HG02763 (cell line): ENCODE measurements around the gene SHISA9.

Experiments used
- ATAC-seq: cut with Tn5 transposase; IDR thresholded peaks from one replicate; pipeline ENCODE4 v1.9.1; 2021; ENCODE audit warnings: mild to moderate bottlenecking, moderate library complexity; ENCODE audit not compliant: unreplicated experiment

The SHISA9 gene

GRCh38 chr16:12942861-12943260 is 41.5 kb downstream of the SHISA9 start:
- ATAC-seq = no peak

- no peak for ATAC-seq
Observed at GRCh38 chr16:12944300-12944699, 42.9 kb downstream of the SHISA9 start.

GRCh38 chr16:12951392-12951791 is 50.0 kb downstream of the SHISA9 start:
- no peak for ATAC-seq

- ATAC-seq = no peak
Observed at GRCh38 chr16:12951976-12952375, 50.6 kb downstream of the SHISA9 start.

- ATAC-seq = no peak
Observed at GRCh38 chr16:12958366-12958765, 57.0 kb downstream of the SHISA9 start.

GRCh38 chr16:12959072-12959471 is 57.7 kb downstream of the SHISA9 start:
- no peak for ATAC-seq

GRCh38 chr16:12961626-12962025 is 60.2 kb downstream of the SHISA9 start:
- ATAC-seq = no peak

GRCh38 chr16:12964461-12964860 is 63.1 kb downstream of the SHISA9 start:
- ATAC-seq = no peak

- ATAC-seq = no peak
Observed at GRCh38 chr16:12965274-12965804, 63.9 kb downstream of the SHISA9 start.

GRCh38 chr16:12971241-12971640 is 69.8 kb downstream of the SHISA9 start:
- no peak for ATAC-seq

GRCh38 chr16:12972246-12972645 is 70.8 kb downstream of the SHISA9 start:
- ATAC-seq = no peak

GRCh38 chr16:12975766-12976165 is 74.4 kb downstream of the SHISA9 start:
- no peak for ATAC-seq

- no peak for ATAC-seq
Observed at GRCh38 chr16:12976496-12976895, 75.1 kb downstream of the SHISA9 start.

GRCh38 chr16:12976936-12977335 is 75.5 kb downstream of the SHISA9 start:
- ATAC-seq = no peak

- no peak for ATAC-seq
Observed at GRCh38 chr16:12985516-12985915, 84.1 kb downstream of the SHISA9 start.

- ATAC-seq = no peak
Observed at GRCh38 chr16:12988071-12988470, 86.7 kb downstream of the SHISA9 start.

- no peak for ATAC-seq
Observed at GRCh38 chr16:12992066-12992465, 90.7 kb downstream of the SHISA9 start.

- no peak for ATAC-seq
Observed at GRCh38 chr16:12994402-12994801, 93.0 kb downstream of the SHISA9 start.

GRCh38 chr16:12995721-12996372 is 94.4 kb downstream of the SHISA9 start:
- no peak for ATAC-seq

- ATAC-seq = no peak
Observed at GRCh38 chr16:12998361-12999085, 97.1 kb downstream of the SHISA9 start.

GRCh38 chr16:12999368-12999767 is 98.0 kb downstream of the SHISA9 start:
- no peak for ATAC-seq

- ATAC-seq = no peak
Observed at GRCh38 chr16:13005721-13006247, 104.4 kb downstream of the SHISA9 start.
